ENCODE results near the gene ANGEL2. TPM values are rescaled to one million over a fixed set of nuclear protein-coding genes. Genes with fewer than 3 reads are reported as not detected.

The ANGEL2 gene
- total and polyA plus RNA-seq, 2 of the 13 experiments (the other 11 are each of a cell fraction or from before 2014, with no cell fraction given), result 12.3 to 25.4 TPM

DNA sequence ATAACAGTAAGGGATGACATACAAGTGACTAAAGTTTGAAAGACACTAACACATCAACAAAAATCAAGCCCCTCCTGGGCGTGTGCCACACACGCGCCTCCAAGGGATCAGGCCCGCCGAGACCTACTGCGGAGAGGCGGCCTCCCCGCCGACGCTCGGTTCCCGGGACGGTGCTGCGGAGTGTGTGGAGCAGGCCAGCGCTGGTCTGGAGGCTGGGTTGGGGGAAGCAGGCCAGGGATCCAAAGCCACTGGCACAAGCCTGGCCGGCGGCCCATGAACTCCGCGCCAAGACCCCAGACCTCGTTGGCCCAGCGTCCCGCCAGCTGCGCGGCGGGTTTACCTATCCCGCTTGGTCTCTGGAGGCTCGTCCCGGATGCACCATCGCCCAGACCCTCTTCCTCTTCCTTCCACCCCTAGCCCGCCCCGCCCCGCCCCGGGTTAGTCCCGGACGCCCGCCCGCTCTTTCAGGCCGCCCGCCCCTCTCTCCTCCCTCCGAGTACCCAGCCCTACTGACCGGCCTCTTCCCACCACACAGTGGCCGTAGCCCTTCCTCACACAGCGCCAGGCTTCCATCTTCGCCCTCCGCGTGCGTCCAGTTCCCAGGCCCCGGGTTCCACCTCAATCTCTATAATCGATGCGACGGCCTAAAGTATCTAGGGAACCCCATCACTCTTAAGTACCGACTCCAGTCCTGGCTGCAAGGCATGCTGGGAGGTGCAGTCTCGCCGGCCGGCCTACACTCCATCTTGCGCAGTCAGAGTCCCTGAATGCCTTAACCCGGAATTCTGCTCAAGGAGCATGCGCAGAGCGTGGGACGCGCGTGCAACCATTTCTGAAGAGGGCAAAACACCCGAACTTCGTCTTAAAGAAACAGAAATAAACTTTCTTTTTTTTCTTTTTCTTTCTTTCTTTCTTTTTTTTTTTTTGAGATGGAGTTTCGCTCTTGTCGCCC lies at the start of gene ANGEL2 (continued):
- TF ChIP-seq EP300 (IDR thresholded peaks at IDR 0.05; ENCODE audit: low read depth in 2 of 2, low read length in 2 of 2) (no peak; a peak in 1 of 4 replicates), EP300 (CRISPR knock-in tag; IDR thresholded peaks at IDR 0.05; ENCODE audit: borderline replicate concordance) (no peak), NFYB (CRISPR knock-in tag; IDR thresholded peaks at IDR 0.05) (no peak; the same call in 1 of the 2 replicates), ZSCAN20 (CRISPR knock-in tag; IDR thresholded peaks at IDR 0.05; ENCODE audit: borderline replicate concordance) (no peak), HNRNPLL (IDR thresholded peaks at IDR 0.05; ENCODE audit: low read depth, low read length, poor library complexity, severe bottlenecking) (peak; percentile 80), MYC (CRISPR knock-in tag; IDR thresholded peaks at IDR 0.05; ENCODE audit: borderline replicate concordance) (peak; percentile 63), MTA3 (CRISPR knock-in tag; IDR thresholded peaks at IDR 0.05) (no peak), ZNF747 (CRISPR knock-in tag; IDR thresholded peaks at IDR 0.05; ENCODE audit: borderline replicate concordance) (no peak; the same call in 1 of the 2 replicates), KDM1A (CRISPR knock-in tag; IDR thresholded peaks at IDR 0.05) (0 out of 2 replicates have a peak, but pooled peaks have one; percentile 12), ZNF7 (CRISPR knock-in tag; IDR thresholded peaks at IDR 0.05) (no peak), ZNF710 (CRISPR knock-in tag; IDR thresholded peaks at IDR 0.05; ENCODE audit: borderline replicate concordance) (no peak), ASH2L (IDR thresholded peaks at IDR 0.05; ENCODE audit: insufficient read length, low read depth, low read length) (peak; percentile 89), ARNT (IDR thresholded peaks at IDR 0.05) (no peak), ZNF382 (CRISPR knock-in tag; IDR thresholded peaks at IDR 0.05; ENCODE audit: borderline replicate concordance) (no peak), SKIL (CRISPR knock-in tag; IDR thresholded peaks at IDR 0.05; ENCODE audit: borderline replicate concordance) (no peak)
- TF ChIP-seq, protein P1, sequence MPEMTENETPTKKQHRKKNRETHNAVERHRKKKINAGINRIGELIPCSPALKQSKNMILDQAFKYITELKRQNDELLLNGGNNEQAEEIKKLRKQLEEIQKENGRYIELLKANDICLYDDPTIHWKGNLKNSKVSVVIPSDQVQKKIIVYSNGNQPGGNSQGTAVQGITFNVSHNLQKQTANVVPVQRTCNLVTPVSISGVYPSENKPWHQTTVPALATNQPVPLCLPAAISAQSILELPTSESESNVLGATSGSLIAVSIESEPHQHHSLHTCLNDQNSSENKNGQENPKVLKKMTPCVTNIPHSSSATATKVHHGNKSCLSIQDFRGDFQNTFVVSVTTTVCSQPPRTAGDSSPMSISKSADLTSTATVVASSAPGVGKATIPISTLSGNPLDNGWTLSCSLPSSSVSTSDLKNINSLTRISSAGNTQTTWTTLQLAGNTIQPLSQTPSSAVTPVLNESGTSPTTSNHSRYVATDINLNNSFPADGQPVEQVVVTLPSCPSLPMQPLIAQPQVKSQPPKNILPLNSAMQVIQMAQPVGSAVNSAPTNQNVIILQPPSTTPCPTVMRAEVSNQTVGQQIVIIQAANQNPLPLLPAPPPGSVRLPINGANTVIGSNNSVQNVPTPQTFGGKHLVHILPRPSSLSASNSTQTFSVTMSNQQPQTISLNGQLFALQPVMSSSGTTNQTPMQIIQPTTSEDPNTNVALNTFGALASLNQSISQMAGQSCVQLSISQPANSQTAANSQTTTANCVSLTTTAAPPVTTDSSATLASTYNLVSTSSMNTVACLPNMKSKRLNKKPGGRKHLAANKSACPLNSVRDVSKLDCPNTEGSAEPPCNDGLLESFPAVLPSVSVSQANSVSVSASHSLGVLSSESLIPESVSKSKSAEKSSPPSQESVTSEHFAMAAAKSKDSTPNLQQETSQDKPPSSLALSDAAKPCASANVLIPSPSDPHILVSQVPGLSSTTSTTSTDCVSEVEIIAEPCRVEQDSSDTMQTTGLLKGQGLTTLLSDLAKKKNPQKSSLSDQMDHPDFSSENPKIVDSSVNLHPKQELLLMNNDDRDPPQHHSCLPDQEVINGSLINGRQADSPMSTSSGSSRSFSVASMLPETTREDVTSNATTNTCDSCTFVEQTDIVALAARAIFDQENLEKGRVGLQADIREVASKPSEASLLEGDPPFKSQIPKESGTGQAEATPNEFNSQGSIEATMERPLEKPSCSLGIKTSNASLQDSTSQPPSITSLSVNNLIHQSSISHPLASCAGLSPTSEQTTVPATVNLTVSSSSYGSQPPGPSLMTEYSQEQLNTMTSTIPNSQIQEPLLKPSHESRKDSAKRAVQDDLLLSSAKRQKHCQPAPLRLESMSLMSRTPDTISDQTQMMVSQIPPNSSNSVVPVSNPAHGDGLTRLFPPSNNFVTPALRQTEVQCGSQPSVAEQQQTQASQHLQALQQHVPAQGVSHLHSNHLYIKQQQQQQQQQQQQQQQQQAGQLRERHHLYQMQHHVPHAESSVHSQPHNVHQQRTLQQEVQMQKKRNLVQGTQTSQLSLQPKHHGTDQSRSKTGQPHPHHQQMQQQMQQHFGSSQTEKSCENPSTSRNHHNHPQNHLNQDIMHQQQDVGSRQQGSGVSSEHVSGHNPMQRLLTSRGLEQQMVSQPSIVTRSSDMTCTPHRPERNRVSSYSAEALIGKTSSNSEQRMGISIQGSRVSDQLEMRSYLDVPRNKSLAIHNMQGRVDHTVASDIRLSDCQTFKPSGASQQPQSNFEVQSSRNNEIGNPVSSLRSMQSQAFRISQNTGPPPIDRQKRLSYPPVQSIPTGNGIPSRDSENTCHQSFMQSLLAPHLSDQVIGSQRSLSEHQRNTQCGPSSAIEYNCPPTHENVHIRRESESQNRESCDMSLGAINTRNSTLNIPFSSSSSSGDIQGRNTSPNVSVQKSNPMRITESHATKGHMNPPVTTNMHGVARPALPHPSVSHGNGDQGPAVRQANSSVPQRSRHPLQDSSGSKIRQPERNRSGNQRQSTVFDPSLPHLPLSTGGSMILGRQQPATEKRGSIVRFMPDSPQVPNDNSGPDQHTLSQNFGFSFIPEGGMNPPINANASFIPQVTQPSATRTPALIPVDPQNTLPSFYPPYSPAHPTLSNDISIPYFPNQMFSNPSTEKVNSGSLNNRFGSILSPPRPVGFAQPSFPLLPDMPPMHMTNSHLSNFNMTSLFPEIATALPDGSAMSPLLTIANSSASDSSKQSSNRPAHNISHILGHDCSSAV (CRISPR knock-in tag; IDR thresholded peaks at IDR 0.05; ENCODE audit: borderline replicate concordance), result no peak

All from HepG2 (cell line).